HFFc6 (cell line): ENCODE results near the gene SIPA1L3. TPM values are rescaled to one million over a fixed set of nuclear protein-coding genes. Genes with fewer than 3 reads are reported as not detected.
A peak's percentile ranks its signal among the peaks of the same experiment; 100 is the strongest.

ENCODE experiments used
- DNase-seq: peaks from one replicate; pipeline ENCODE4 v3.0.0-alpha.2; 2018
- H3K27ac Mint-ChIP-seq: 2 replicates; pipeline ENCODE4 v1.8.0; 2020; ENCODE audit warnings: mild to moderate bottlenecking, mixed read lengths
- H3K27me3 Mint-ChIP-seq: 2 replicates; pipeline ENCODE4 v1.8.0; 2021; ENCODE audit warnings: mild to moderate bottlenecking, moderate library complexity, mixed read lengths; ENCODE audit not compliant: insufficient read depth
- H3K36me3 Mint-ChIP-seq: 2 replicates; pipeline ENCODE4 v1.8.0; 2021; ENCODE audit warnings: low read depth, mixed read lengths
- H3K4me1 Mint-ChIP-seq: 2 replicates; pipeline ENCODE4 v1.8.0; 2020; ENCODE audit warnings: low read depth, mixed read lengths
- H3K4me3 Mint-ChIP-seq: 2 replicates; pipeline ENCODE4 v1.8.0; 2020; ENCODE audit warnings: mild to moderate bottlenecking, moderate library complexity, mixed read lengths
- H3K9me3 Mint-ChIP-seq: 2 replicates; pipeline ENCODE4 v1.8.0; 2020; ENCODE audit warnings: mild to moderate bottlenecking, mixed read lengths
- CTCF ChIP-seq: fragments of 200-600 bp; sonication (generic); IDR thresholded peaks from 2 replicates; pipeline ENCODE4 v1.5.0; 2021; ENCODE audit warnings: antibody characterized with exemption, mild to moderate bottlenecking
- total RNA-seq, 6 experiments: library from RNA; stranded (reverse); fragmentation: NEBNext Ultra II Directional; extraction: Animal tissue kit (Norgen Biotek cat#: 25700); gene quantifications; 2 replicates in 1 of 6; 3 replicates in 5 of 6; pipeline ENCODE4 v1.2.3, GENCODE V29; 2021

The SIPA1L3 gene
- total RNA-seq, 6 experiments from 2014 or later: 34.0 to 46.7 (median 41.8) TPM

GRCh38 chr19:38193445-38193844, 286.4 kb downstream of the SIPA1L3 start:
- H3K27ac Mint-ChIP-seq: 0 out of 2 replicates have a peak overlapping the region, but pooled peaks have one; percentile 29
- DNase-seq: no peak
- H3K9me3 Mint-ChIP-seq: no peaks in the 10 kb centered on the region

GRCh38 chr19:38194061-38194701, 287.2 kb downstream of the SIPA1L3 start:
- Mint-ChIP-seq H3K9me3 (no peaks in the 10 kb centered on the region), H3K4me1 (peaks cover 6% of the 10 kb centered on the region; the same call in 1 of the 2 replicates), H3K4me3 (no peak overlapping the region), H3K27me3 (peaks cover 3% of the 10 kb centered on the region), H3K36me3 (peaks cover 23% of the 10 kb centered on the region), H3K27ac (no peak overlapping the region)
- no peak for TF ChIP-seq CTCF
- DNase-seq: no peak

More at GRCh38 chr19:38193445-38193844, 286.4 kb downstream of the SIPA1L3 start:
- Mint-ChIP-seq H3K36me3 (peaks cover 27% of the 10 kb centered on the region), H3K4me1 (peaks cover 6% of the 10 kb centered on the region; the same call in 1 of the 2 replicates), H3K27me3 (peaks cover 3% of the 10 kb centered on the region), H3K4me3 (no peak overlapping the region)
- TF ChIP-seq CTCF: no peak

- Mint-ChIP-seq H3K27ac (no peak overlapping the region), H3K36me3 (peaks cover 19% of the 10 kb centered on the region), H3K4me1 (peaks cover under 1% of the 10 kb centered on the region; the same call in 1 of the 2 replicates), H3K27me3 (peaks cover 3% of the 10 kb centered on the region), H3K9me3 (no peaks in the 10 kb centered on the region), H3K4me3 (no peak overlapping the region)
- no peak for DNase-seq
- no peak for TF ChIP-seq CTCF
These were observed 288.2 kb downstream of the SIPA1L3 start for GRCh38 chr19:38195237-38195636.

GRCh38 chr19:38196245-38196837, 289.3 kb downstream of the SIPA1L3 start:
- no peak for DNase-seq
- Mint-ChIP-seq H3K36me3 (peaks cover 21% of the 10 kb centered on the region), H3K9me3 (no peaks in the 10 kb centered on the region), H3K4me1 (no peaks in the 10 kb centered on the region), H3K27me3 (peaks cover 3% of the 10 kb centered on the region), H3K27ac (no peak overlapping the region), H3K4me3 (no peak overlapping the region)
- no peak for TF ChIP-seq CTCF

GRCh38 chr19:38196948-38197656, 290.1 kb downstream of the SIPA1L3 start:
- TF ChIP-seq CTCF: no peak
- Mint-ChIP-seq H3K4me3 (no peak overlapping the region), H3K9me3 (no peaks in the 10 kb centered on the region), H3K36me3 (peaks cover 24% of the 10 kb centered on the region), H3K27me3 (peaks cover 3% of the 10 kb centered on the region), H3K4me1 (no peaks in the 10 kb centered on the region), H3K27ac (no peak overlapping the region)
- DNase-seq: no peak
